Measurements from ENCODE around the gene ABCA2. TPM values are rescaled to one million over a fixed set of nuclear protein-coding genes. Genes with fewer than 3 reads are reported as not detected.

ABCA2 gene
- total RNA-seq, 1 experiment from 2014 or later: 22.4 TPM

DNA sequence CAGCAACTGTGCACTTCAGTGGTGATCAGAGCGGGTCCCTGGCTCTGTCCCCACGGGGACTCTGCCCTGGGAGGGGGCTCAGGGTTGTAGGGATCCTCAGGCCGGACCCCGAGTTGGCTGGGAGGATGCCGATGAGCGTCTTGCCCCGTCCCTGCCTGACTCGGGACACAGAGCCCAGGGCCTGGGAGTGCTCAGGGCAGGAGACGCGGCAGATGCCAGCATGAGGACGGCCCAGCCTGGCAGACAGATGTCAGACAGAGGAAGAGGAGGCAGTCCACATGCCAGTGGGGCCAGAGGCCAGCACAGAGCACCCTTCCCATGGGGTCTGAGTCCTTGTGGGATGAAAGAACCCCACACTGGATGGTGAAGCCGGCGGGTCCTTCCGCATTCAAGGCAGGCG lies 64.7 kb downstream of the ABCA2 start:
- no peaks in the 10 kb centered on the region for H4K20me1 ChIP-seq (ENCODE audit: control insufficient read depth, insufficient read depth, insufficient read length)
- WGBS (ENCODE audit: extremely low coverage, insufficient read length, low lambda C conversion rate): no CpG with 5 or more reads among the region's 15 CpGs
- H3K27ac Mint-ChIP-seq: no peak overlapping the region

More for the DNA sequence above, 64.7 kb downstream of the ABCA2 start:
- Histone ChIP-seq H3K18ac (ENCODE audit: insufficient read length, low read depth, low read length) (no peak overlapping the region), H2AFZ (ENCODE audit: low read length) (no peak overlapping the region), H2BK12ac (ENCODE audit: insufficient read length, low read depth, low read length) (no peak overlapping the region), H3K79me1 (ENCODE audit: insufficient read depth, low read depth, low read length, poor library complexity, severe bottlenecking) (no peaks in the 10 kb centered on the region), H3K9ac (ENCODE audit: extremely low read depth, insufficient read length, low read length) (no peak overlapping the region), H3K79me2 (ENCODE audit: insufficient read depth, low read length) (no peaks in the 10 kb centered on the region), H3K4me1 (ENCODE audit: insufficient read depth, low read length) (peaks cover 2% of the 10 kb centered on the region; the same call in 1 of the 2 replicates), H3K23ac (ENCODE audit: insufficient read length, low read depth, low read length) (no peak overlapping the region), H3K27me3 (ENCODE audit: insufficient read depth, low read length) (no peaks in the 10 kb centered on the region), H2BK20ac (ENCODE audit: low read depth, low read length, poor library complexity, severe bottlenecking) (no peak overlapping the region), H3K56ac (ENCODE audit: insufficient read length, low read depth, low read length) (no peak overlapping the region), H4K8ac (replicated peaks; ENCODE audit: insufficient read length, low read depth, low read length) (no peak overlapping the region), H2BK120ac (ENCODE audit: low read depth, low read length, poor library complexity, severe bottlenecking) (no peak overlapping the region), H3K4me2 (ENCODE audit: insufficient read depth, insufficient read length, low read length) (no peak overlapping the region), H3K9me3 (ENCODE audit: control insufficient read depth, low read depth, low read length) (no peaks in the 10 kb centered on the region), H3K4ac (ENCODE audit: low read depth, low read length) (no peak overlapping the region), H4K5ac (ENCODE audit: insufficient read length, low read depth, low read length) (no peak overlapping the region), H2AK5ac (ENCODE audit: insufficient read length, low read length) (no peak overlapping the region), H2BK15ac (ENCODE audit: low read depth, low read length) (no peak overlapping the region), H3K14ac (ENCODE audit: insufficient read depth, low read length) (no peak overlapping the region), H2BK5ac (ENCODE audit: insufficient read length, low read length) (no peak overlapping the region), H3T11ph (ENCODE audit: low read length) (no peak overlapping the region), H3K23me2 (ENCODE audit: insufficient read length, low read depth, low read length, poor library complexity, severe bottlenecking) (no peaks in the 10 kb centered on the region), H3K27ac (ENCODE audit: insufficient read length, low read depth, low read length) (no peak overlapping the region), H4K91ac (ENCODE audit: insufficient read length, low read depth, low read length) (no peak overlapping the region)
- DNase-seq: no peak
- H3K27me3 Mint-ChIP-seq (ENCODE audit: low read depth): peaks cover 18% of the 10 kb centered on the region
- H3K36me3 Mint-ChIP-seq (ENCODE audit: insufficient read depth in 1 of 3, low read depth in 3 of 3): no peaks in the 10 kb centered on the region
- H3K4me3 Mint-ChIP-seq: no peak overlapping the region
- no peak for TF ChIP-seq CTCF (conservative IDR thresholded peaks at IDR 0.05)
- peaks cover 7 to 15% of the 10 kb centered on the region in 2 experiments for H3K4me1 Mint-ChIP-seq
- no peaks in the 10 kb centered on the region for H3K9me3 Mint-ChIP-seq

Measured in H9 (cell line).